Right hindlimb (tissue), 1 donor: ENCODE data around the gene GYG2.

Experiments used
- DNase-seq: peaks from one replicate; pipeline ENCODE4 v3.0.0-alpha.2; 2018

The GYG2 gene

GRCh38 chrX:2819345-2820135 lies 9.2 kb upstream of the GYG2 start:
- no peak for DNase-seq

GRCh38 chrX:2820136-2820771 lies 8.5 kb upstream of the GYG2 start:
- no peak for DNase-seq

- DNase-seq: no peak
Observed at GRCh38 chrX:2823795-2824386, 4.8 kb upstream of the GYG2 start.

- no peak for DNase-seq
Observed at GRCh38 chrX:2824886-2825285, 3.8 kb upstream of the GYG2 start.

- no peak for DNase-seq
Observed at GRCh38 chrX:2828959-2829411, 255 bp downstream of the GYG2 start.

GRCh38 chrX:2829469-2830246 lies 928 bp downstream of the GYG2 start:
- no peak for DNase-seq

- DNase-seq: no peak
Observed at GRCh38 chrX:2831471-2832228, 2.9 kb downstream of the GYG2 start.

GRCh38 chrX:2837961-2838360 lies 9.2 kb downstream of the GYG2 start:
- no peak for DNase-seq

- no peak for DNase-seq
Observed at GRCh38 chrX:2840961-2841360, 12.2 kb downstream of the GYG2 start.

- no peak for DNase-seq
Observed at GRCh38 chrX:2841537-2841936, 12.8 kb downstream of the GYG2 start.

- DNase-seq: no peak
Observed at GRCh38 chrX:2846992-2847391, 18.3 kb downstream of the GYG2 start.

GRCh38 chrX:2848871-2849301 lies 20.2 kb downstream of the GYG2 start:
- DNase-seq: no peak

- DNase-seq: no peak
Observed at GRCh38 chrX:2854918-2855317, 26.2 kb downstream of the GYG2 start.

- no peak for DNase-seq
Observed at GRCh38 chrX:2855761-2856160, 27.0 kb downstream of the GYG2 start.

- DNase-seq: no peak
Observed at GRCh38 chrX:2857566-2857965, 28.8 kb downstream of the GYG2 start.

- no peak for DNase-seq
Observed at GRCh38 chrX:2859197-2859797, 30.6 kb downstream of the GYG2 start.

GRCh38 chrX:2862404-2862803 lies 33.7 kb downstream of the GYG2 start:
- no peak for DNase-seq

GRCh38 chrX:2863646-2864045 lies 34.9 kb downstream of the GYG2 start:
- DNase-seq: no peak

GRCh38 chrX:2867206-2867605 lies 38.5 kb downstream of the GYG2 start:
- no peak for DNase-seq

GRCh38 chrX:2870650-2871049 lies 41.9 kb downstream of the GYG2 start:
- no peak for DNase-seq

GRCh38 chrX:2871831-2872230 lies 43.1 kb downstream of the GYG2 start:
- DNase-seq: no peak

- DNase-seq: no peak
Observed at GRCh38 chrX:2872671-2873277, 44.0 kb downstream of the GYG2 start.
